Osteoblast (primary cell): ENCODE results near the gene SLC25A47. TPM values are rescaled to one million over a fixed set of nuclear protein-coding genes. Genes with fewer than 3 reads are reported as not detected.
A peak's percentile ranks its signal among the peaks of the same experiment; 100 is the strongest.

Experiments used
- DNase-seq: peaks from one replicate; pipeline ENCODE4 v3.0.0; 2011; ENCODE audit warnings: low spot score, mixed read lengths; ENCODE audit not compliant: insufficient read length; ENCODE audit errors: missing footprints
- H2AFZ ChIP-seq: 2 replicates; pipeline ENCODE4 v1.6.0; 2011; ENCODE audit warnings: mild to moderate bottlenecking, low read length
- H3K27ac ChIP-seq: 2 replicates; pipeline ENCODE4 v1.5.1; 2011; ENCODE audit warnings: mild to moderate bottlenecking, low read depth, low read length, moderate library complexity
- H3K27me3 ChIP-seq: 2 replicates; pipeline ENCODE4 v1.6.0; 2012; ENCODE audit warnings: mild to moderate bottlenecking, control low read depth, inconsistent platforms, low read length, moderate library complexity; ENCODE audit not compliant: insufficient read depth
- H3K36me3 ChIP-seq: 2 replicates; pipeline ENCODE4 v1.5.1; 2011; ENCODE audit warnings: mild to moderate bottlenecking, low read length, control low read depth, moderate library complexity; ENCODE audit not compliant: insufficient read depth
- H3K4me1 ChIP-seq: 2 replicates; pipeline ENCODE4 v1.5.1; 2011; ENCODE audit warnings: mild to moderate bottlenecking, low read length, control low read depth, moderate library complexity; ENCODE audit not compliant: insufficient read depth
- H3K4me2 ChIP-seq: 2 replicates; pipeline ENCODE4 v1.6.0; 2011; ENCODE audit warnings: mild to moderate bottlenecking, low read length; ENCODE audit not compliant: insufficient read depth
- H3K4me3 ChIP-seq: fragments of 200-600 bp; sonication (generic); 3 replicates; pipeline ENCODE4 v1.5.1; 2012; ENCODE audit warnings: mild to moderate bottlenecking, low read length, inconsistent platforms; ENCODE audit not compliant: insufficient read depth
- H3K79me2 ChIP-seq: 2 replicates; pipeline ENCODE4 v1.6.0; 2012; ENCODE audit warnings: mild to moderate bottlenecking, low read length, control low read depth, inconsistent platforms; ENCODE audit not compliant: insufficient read depth
- H3K9me3 ChIP-seq: 2 replicates; pipeline ENCODE4 v1.5.1; 2011; ENCODE audit warnings: low read depth, low read length, control low read depth
- H4K20me1 ChIP-seq: 2 replicates; pipeline ENCODE4 v1.6.0; 2012; ENCODE audit warnings: mild to moderate bottlenecking, low read length, control low read depth; ENCODE audit not compliant: insufficient read depth
- total RNA-seq: library from RNA; depleted of rRNA; stranded (reverse); fragments of >200 nt; gene quantifications from 2 replicates; pipeline ENCODE4 v1.2.3, GENCODE V29; 2012
- TF ChIP-seq, protein P1 (sequence below): IDR thresholded peaks from 2 replicates; pipeline ENCODE4 v1.5.1; 2011; ENCODE audit warnings: mild to moderate bottlenecking, low read depth, low read length, moderate library complexity; ENCODE audit errors: extremely low read depth

Gene SLC25A47
- total RNA-seq, 1 donor: not detected

DNA sequence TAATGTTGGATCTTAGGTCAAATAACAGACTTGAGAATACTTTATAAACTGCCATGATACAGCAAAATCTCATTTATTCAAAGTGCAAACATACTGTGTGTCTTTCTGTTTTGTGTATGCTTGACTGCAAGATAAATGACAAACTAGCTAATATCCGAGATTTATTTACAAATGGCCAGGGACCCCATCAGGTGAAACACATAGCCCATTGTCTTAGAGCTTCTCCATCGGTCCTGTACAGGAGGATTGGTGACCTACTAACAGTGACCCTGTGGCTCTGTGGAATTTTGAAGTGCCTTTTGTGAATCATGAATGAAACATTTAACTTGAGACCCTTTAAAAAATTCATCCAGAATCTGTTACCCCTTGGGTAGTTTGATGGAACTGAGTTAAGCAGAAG lies 44.0 kb upstream of the SLC25A47 start:
- Histone ChIP-seq H3K79me2 (peaks cover 85% of the 10 kb centered on the region), H4K20me1 (peaks cover 67% of the 10 kb centered on the region), H3K27me3 (no peaks in the 10 kb centered on the region), H3K4me2 (peak overlapping the region; percentile 37), H3K4me1 (peaks cover 31% of the 10 kb centered on the region), H3K27ac (peak overlapping the region; percentile 30), H2AFZ (no peak overlapping the region), H3K4me3 (no peak overlapping the region), H3K36me3 (peaks cover 17% of the 10 kb centered on the region), H3K9me3 (no peaks in the 10 kb centered on the region)
- TF ChIP-seq, protein P1, sequence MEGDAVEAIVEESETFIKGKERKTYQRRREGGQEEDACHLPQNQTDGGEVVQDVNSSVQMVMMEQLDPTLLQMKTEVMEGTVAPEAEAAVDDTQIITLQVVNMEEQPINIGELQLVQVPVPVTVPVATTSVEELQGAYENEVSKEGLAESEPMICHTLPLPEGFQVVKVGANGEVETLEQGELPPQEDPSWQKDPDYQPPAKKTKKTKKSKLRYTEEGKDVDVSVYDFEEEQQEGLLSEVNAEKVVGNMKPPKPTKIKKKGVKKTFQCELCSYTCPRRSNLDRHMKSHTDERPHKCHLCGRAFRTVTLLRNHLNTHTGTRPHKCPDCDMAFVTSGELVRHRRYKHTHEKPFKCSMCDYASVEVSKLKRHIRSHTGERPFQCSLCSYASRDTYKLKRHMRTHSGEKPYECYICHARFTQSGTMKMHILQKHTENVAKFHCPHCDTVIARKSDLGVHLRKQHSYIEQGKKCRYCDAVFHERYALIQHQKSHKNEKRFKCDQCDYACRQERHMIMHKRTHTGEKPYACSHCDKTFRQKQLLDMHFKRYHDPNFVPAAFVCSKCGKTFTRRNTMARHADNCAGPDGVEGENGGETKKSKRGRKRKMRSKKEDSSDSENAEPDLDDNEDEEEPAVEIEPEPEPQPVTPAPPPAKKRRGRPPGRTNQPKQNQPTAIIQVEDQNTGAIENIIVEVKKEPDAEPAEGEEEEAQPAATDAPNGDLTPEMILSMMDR: no peak
- DNase-seq: no peak

DNA sequence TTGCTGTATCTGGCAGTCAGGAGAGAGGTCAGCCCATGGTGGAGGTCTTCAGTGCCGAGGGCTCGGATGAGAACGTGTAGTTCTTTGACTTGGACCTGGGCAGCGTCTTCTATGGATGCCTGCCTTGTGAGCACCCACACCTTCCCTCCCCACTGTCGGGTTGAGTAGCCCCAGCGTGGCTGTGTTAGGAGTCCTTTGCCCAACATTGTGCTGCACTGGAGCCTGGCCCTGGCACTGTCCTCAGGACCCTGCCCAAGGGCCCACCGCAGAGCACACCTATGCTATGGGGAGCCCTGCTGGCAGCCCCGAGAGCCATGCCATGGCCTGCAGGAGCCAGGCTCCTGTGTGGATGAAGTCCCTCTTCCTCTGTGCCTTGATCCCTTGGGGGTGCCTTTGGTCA lies 43.6 kb upstream of the SLC25A47 start:
- H3K27ac ChIP-seq: no peak overlapping the region
- TF ChIP-seq, protein P1: no peak
- H4K20me1 ChIP-seq: peaks cover 63% of the 10 kb centered on the region
- peaks cover 31% of the 10 kb centered on the region for H3K4me1 ChIP-seq
- H3K79me2 ChIP-seq: peaks cover 80% of the 10 kb centered on the region
- no peaks in the 10 kb centered on the region for H3K9me3 ChIP-seq
- no peak overlapping the region for H3K4me3 ChIP-seq
- DNase-seq: no peak
- H2AFZ ChIP-seq: no peak overlapping the region
- H3K27me3 ChIP-seq: no peaks in the 10 kb centered on the region
- H3K36me3 ChIP-seq: peaks cover 17% of the 10 kb centered on the region
- H3K4me2 ChIP-seq: no peak overlapping the region

DNA sequence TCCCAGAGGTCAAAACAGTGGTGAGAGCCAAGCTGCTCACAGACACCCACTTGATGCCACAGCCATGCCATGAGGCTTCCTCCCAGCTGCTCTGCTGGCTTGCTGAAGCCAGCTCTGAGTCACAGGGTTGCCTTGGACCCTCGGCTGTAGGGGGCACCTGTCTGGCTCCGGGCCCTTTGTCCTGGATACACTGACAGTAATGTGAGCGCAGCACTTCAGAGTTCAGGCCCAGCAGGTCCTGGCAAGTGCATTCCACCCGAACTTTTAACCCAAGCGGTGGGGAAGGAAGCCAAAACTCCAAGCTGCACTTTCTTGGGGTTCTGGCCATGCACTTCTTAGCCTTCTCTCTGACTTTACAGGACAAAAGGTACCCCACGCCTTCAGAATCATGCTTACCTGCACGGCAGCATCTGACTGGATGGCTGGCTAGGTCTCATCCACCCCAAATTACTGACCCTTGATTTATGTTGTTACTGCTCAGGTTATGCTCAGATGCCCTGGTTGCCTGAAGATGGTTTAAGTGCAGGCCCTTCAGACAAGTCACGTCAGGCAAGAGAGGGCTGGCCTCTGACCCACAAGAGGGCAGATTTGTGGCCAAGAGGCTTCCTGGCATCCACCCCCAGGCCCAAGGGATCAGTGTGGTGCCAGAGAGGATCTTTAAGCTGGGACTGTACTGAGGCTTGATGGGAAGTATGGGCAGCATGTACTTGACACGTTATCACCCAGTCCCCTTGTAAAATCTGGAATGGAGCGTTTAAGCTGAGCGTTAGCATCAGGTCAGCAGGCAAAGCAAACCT lies 41.7 kb upstream of the SLC25A47 start:
- Histone ChIP-seq H3K79me2 (peaks cover 61% of the 10 kb centered on the region), H3K36me3 (peaks cover 13% of the 10 kb centered on the region), H4K20me1 (peaks cover 48% of the 10 kb centered on the region)

DNA sequence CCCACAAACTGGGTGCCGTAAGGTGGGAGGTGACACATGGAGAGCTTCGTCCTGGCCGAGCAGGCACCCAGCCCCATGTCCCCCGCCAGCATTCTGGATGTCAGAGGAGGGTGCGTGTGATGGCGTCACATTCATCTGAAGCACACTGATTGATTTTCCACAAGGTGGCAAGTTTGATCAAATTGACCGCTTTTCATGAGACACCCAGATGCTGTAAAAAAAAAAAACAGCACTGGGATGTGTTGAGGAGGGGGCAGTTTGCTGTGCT lies 41.1 kb upstream of the SLC25A47 start:
- TF ChIP-seq, protein P1: no peak
- Histone ChIP-seq H3K4me1 (peaks cover 35% of the 10 kb centered on the region), H3K79me2 (peaks cover 56% of the 10 kb centered on the region), H3K4me3 (no peak overlapping the region), H3K9me3 (no peaks in the 10 kb centered on the region), H4K20me1 (peaks cover 42% of the 10 kb centered on the region), H3K36me3 (peaks cover 9% of the 10 kb centered on the region), H2AFZ (no peak overlapping the region), H3K27ac (no peak overlapping the region), H3K4me2 (no peak overlapping the region), H3K27me3 (no peaks in the 10 kb centered on the region)
- no peak for DNase-seq

More for the DNA sequence above, 41.7 kb upstream of the SLC25A47 start:
- Histone ChIP-seq H3K4me2 (no peak overlapping the region), H3K9me3 (no peaks in the 10 kb centered on the region), H3K27me3 (no peaks in the 10 kb centered on the region), H3K27ac (no peak overlapping the region), H3K4me3 (no peak overlapping the region), H3K4me1 (peaks cover 35% of the 10 kb centered on the region), H2AFZ (no peak overlapping the region)
- TF ChIP-seq, protein P1: no peak
- DNase-seq: peak; percentile 63
